DMS114 treated with DMSO at 0.1 percent for 48 hours (cell line): ENCODE measurements around the gene TRABD2B.

ENCODE experiments used
- DNase-seq: peaks from one replicate; lab custom pipeline; 2025; ENCODE audit not compliant: unreplicated experiment; lab: John Stamatoyannopoulos, UW

The TRABD2B gene

DNA sequence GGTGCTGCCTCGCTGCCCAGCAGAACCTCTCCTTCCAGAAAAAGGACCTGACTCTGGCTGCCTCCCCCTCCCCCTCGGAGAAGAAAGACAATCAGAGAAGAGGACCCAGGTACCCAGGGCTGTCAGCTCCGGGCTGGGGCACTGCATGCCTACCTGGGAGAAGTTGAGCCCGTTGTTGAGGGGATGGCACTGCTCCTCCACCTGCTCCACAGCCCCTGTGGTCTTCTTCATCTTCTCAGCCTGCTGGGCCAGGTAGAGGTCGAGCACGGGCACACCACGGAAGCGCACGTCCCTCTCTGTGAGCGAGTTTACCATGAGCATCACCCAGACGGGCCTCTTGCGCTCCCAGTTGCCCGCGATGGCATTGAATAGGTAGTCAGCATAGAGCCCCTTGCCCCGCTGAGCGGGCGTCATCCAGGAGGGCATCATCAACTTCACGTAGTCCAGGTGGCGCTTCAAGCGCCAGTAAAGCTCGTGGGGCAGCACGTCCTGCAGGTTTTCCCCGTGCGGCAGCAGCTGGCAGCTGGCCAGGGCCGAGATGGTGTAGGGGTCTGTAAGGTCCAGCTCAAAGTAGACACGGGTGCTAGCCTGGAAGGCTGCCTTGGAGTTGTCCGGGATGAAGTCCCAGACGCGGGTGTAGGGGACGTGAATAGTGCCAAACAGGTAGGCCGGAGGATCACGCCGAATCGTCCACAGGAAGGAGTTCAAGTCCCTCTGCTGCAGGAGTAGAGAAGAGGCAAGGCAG lies 3.1 kb downstream of the TRABD2B start:
- no peak for DNase-seq

DNA sequence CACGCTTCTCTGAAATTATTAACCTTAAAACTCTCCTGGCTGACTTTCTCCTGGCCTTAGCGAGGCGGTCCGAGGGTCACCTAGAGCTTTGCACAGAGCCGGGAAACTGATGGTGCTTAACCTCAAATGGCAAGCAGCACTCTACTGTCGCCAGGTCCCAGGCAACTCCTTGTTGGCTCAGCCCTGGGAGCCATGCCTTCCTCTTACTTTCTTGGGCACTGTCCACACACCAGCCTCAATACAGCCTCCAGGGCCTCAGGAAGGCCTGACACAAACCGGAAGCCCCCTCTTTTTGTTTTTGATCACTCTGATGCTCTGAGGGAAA lies 3.8 kb downstream of the TRABD2B start:
- no peak for DNase-seq

DNA sequence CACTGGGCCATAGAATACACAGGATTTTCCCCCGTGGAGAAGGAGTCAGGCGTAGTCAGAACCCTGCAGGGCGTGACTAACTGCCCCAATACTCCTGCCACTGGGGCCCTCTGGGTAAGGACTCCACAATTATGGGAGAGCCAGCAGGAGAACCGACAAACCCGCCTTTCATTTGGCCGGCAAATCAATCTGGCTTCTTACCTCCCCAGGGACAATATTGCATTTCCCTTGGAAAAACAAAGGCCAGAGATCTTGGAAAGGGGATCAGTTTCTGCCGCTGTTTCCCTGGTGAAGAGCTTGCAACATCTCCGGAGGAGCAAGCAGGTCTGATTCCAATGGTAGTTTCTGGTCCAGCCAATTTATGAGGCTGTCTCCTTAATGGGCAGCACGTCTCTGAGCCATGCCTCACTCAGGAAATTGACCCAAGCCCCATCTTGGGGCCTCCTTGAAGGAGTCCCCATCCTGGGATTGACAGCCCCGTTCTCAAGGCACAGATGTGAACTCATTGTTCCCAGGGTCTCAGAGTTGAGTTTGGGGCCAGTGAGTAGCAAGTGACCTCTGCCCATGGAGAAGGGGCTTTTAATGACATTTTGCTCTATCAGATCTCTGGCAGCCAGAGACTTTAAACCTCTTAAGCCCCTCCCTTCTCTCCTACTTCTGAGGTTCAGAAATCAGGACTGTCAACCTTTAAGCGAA lies 4.3 kb downstream of the TRABD2B start:
- no peak for DNase-seq

DNA sequence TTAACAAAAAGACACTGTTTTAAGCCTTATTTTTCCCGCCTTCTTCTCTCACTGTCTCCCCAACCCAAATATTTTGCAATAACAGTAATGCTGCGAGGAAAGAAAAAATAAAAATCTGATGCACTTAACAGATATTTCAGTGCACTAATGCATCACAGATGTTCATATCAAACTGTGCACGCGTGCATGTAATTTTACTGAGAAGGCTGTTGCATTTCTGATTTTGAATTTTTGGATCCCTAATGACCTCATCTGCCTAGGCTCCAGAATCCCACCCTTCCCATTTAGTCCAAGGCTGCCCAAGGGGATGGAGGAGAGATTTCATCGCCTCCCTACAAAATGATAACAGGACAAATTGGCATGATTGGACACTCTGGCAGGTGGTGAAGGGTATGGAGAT lies 5.5 kb downstream of the TRABD2B start:
- DNase-seq, result no peak

- DNase-seq, result no peak
Measured at GRCh38 chr1:47991187-47991586, 6.0 kb downstream of the TRABD2B start.

DNA sequence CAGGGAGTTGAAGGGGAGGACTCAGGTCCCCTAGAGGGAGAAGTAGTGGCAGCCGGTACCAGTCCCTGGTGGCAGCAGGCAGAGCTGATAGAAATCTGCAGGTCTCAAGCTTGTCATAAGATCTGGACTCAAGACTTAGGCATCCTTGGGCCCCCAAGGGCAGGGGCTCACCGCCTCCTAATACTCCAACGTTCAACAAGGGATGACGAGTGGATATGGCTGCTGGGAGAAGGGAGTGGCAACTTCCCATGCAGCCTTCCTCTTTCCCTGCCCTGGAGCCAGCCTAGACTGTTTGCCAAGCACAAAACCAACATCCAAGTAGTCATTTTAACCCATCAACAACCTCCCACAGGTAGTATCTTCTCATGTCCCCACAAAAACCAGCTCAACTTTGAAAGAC lies 6.9 kb downstream of the TRABD2B start:
- DNase-seq, result no peak

DNA sequence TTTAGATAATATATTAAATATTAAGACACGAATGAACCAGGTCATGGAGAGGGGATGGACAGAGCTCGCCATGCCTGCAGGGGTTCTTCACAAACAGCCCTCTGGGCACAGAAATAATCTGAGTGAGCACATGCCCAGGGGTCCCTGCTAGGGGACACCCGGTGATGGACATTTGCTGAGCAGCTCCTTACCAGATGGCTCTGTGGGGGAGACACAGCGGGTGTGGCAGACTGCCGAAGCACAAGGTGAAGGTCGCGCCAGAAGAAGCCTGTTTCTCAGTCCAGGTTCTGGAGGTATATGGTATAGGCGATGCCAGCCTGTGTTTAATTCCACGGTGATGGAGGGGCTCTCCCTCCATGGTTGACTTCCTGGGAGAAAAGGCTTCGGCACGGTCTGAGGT lies 9.6 kb downstream of the TRABD2B start:
- DNase-seq, result no peak

DNA sequence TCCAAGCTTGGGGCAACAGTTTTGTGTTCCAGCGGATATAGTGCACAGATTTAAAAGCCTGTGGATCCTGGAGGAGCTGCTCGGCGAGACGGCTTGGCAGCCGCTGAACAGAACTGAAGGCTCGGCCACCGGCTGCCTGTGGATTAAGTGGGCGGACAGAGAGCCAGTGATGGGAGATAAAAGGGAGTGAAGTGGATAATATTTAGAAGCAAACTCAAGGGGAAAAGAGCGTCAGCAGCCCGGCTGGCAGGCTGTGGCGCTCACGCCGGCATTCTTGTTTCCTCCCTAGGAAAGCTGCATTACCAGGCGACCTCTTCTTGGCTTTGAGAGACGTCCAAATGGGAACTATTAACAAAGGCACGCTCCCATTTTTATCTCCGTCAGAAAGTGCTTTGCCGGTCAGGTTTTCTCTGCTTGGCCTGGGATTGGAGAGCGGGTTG lies 10.4 kb downstream of the TRABD2B start:
- no peak for DNase-seq

DNA sequence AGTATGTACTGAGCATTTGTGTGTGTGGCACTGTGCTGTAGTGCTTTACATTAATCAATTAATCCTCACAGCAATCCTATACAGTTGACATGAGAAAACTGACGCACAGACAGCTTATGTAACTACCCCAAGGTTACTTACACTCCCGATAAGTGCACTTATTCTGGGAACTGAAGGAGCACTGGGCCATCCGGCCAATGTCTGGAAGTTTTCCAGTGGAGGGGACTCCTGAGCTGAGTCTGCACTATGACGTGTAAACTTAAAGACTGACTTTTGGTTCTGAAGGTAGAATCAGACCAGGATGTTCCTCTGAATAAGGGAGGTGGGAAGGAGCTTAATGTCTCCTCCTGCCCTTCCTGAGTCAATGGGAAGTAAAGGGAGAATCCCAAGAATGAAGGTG lies 12.2 kb downstream of the TRABD2B start:
- DNase-seq, result no peak

- no peak for DNase-seq
Measured at GRCh38 chr1:47984175-47984789, 12.9 kb downstream of the TRABD2B start.

- no peak for DNase-seq
Measured at GRCh38 chr1:47983691-47984090, 13.5 kb downstream of the TRABD2B start.

DNA sequence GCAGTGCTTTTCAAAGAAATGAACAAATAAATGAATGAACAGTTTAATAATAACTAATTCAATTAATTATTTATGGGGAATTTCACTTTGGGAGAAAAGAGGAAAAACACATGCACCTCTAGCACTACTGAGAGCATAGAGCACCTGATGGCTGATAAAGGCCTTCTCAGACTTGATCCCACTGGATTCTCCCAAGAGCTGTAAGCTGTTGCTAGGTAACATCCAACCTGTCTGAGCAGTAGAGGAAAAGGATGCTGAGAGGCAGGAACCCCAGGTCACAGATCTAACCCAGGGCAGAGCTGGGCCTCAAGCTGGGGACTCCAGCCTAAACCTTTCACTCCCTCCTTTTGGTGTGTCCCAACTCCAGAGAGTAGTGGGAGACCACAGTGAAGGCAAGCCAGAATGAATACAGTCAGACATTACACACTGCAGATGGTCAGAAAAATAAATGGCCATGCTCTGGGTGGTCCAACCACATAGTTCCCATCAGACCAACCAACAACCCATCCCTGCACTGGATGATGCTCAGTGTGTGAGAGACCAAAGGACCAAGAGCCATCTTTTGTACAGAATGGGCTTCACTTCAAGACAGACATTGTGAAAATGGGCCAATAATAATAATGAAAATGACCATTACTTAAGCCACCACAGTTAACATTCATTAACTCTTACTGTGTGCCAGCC lies 15.4 kb downstream of the TRABD2B start:
- no peak for DNase-seq

GRCh38 chr1:47980501-47980900 lies 16.7 kb downstream of the TRABD2B start:
- no peak for DNase-seq

DNA sequence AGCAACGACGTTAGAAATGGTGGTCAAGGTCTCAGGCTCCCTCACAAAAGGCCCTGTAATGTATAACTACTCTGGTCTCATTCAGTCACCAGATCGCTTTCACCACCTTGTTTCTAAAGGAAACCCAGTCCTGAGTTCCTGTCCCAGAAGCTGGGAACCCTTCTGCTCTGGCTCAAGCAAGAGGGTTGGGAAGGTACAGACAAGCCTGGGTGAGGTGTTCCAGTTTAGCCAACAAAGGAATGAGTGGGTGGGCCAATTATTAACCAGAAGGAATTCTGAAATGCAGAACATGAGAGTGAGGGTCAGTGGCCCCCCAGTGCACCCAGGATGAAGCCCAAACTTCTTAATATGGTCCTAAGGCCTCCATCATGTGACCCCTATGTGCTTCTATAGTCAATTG lies 17.5 kb downstream of the TRABD2B start:
- DNase-seq, result no peak

DNA sequence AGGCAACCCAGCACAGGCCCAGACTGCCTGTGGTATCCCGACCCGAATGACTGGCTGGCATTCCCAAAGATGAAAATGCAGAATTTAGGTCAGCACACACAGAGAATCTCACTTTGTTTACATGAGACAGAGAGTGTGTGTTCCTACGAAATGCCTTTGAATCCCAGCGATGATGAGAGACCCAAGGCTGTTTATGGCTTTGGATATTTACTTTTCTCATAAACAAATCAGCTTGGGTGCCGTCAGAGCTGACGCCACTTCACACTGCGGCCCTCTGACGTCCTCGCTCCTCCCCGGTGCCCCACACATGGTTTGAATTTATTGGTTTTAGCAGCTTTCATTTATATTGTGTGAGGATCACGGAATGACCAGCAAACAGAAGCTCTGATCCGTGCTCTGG lies 18.7 kb downstream of the TRABD2B start:
- no peak for DNase-seq

GRCh38 chr1:47976728-47977127 lies 20.5 kb downstream of the TRABD2B start:
- DNase-seq, result no peak

- no peak for DNase-seq
Measured at GRCh38 chr1:47976267-47976666, 20.9 kb downstream of the TRABD2B start.

GRCh38 chr1:47975302-47975921 lies 21.8 kb downstream of the TRABD2B start:
- DNase-seq, result no peak

- no peak for DNase-seq
Measured at GRCh38 chr1:47972864-47973432, 24.2 kb downstream of the TRABD2B start.

DNA sequence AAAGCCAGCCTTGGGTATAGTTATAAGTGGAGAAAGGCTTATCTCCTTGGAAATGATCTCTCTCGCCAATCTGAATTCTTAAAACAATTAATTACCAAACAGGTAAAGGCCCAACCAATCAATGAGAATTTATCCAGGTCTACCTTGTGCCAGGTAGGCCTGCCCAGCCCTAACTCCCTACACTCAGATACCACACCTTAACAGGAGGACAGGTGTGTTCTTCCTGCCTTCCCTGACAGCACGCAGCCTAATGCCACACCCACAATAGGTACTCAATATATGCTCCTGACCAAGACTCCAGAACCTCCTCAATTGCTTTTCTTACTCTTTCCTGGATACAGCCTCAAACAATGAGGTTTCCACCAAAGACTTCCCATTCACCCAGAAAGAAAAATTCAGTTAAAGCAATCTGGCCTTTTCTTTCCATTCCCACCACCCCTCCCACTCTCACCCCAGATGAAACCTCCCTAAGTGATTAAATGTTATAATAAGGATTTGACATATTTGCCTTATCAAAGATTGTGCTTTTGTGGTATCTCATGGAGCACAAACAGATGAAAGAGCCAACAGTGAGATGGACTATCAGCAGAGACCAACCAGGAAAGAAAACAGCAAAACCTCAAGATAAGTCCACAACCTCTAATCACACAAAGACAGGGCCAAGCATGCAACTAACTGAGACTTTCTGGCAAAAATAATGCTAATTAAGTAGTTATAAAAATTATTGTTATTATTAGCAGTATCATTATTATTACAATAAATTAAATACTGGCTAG lies 25.6 kb downstream of the TRABD2B start:
- no peak for DNase-seq
